Liver (tissue), 9 donors: ENCODE measurements around the gene CSNK1A1L. TPM values are rescaled to one million over a fixed set of nuclear protein-coding genes. Genes with fewer than 3 reads are reported as not detected.

Source experiments
- DNase-seq: peaks from one replicate; pipeline ENCODE4 v3.0.0-alpha.2; 2017; ENCODE audit warnings: low spot score
- H3K27ac ChIP-seq, 2 donors: one replicate each; pipeline ENCODE4 v1.7.0; 2013; ENCODE audit warnings: inconsistent platforms in 2 of 2, low read length in 2 of 2, control low read depth in 1 of 2, low read depth in 1 of 2, mild to moderate bottlenecking in 1 of 2
- H3K27me3 ChIP-seq, 4 donors: one replicate each; pipeline versions ENCODE4 v1.6.1 to v1.7.0; 2013; ENCODE audit warnings: low read length in 3 of 4, inconsistent platforms in 1 of 4, mild to moderate bottlenecking in 1 of 4, moderate library complexity in 1 of 4; ENCODE audit not compliant: control insufficient read depth in 4 of 4, insufficient read depth in 4 of 4
- H3K36me3 ChIP-seq, 4 donors: one replicate each; pipeline versions ENCODE4 v1.6.1 to v1.7.0; 2013; ENCODE audit warnings: low read length in 3 of 4, mild to moderate bottlenecking in 3 of 4, low read depth in 1 of 4, moderate library complexity in 1 of 4; ENCODE audit not compliant: control insufficient read depth in 4 of 4, insufficient read depth in 3 of 4
- H3K4me1 ChIP-seq, 4 donors: one replicate each; pipeline versions ENCODE4 v1.6.1 to v1.7.0; 2013; ENCODE audit warnings: low read length in 3 of 4, mild to moderate bottlenecking in 3 of 4, moderate library complexity in 1 of 4; ENCODE audit not compliant: control insufficient read depth in 4 of 4, insufficient read depth in 4 of 4
- H3K4me3 ChIP-seq, 3 donors: one replicate each; pipeline versions ENCODE4 v1.6.1 to v1.7.0; 2013; ENCODE audit warnings: low read length in 3 of 3, control low read depth in 1 of 3, low read depth in 1 of 3, mild to moderate bottlenecking in 1 of 3
- H3K9ac ChIP-seq, 2 donors: one replicate each; pipeline ENCODE4 v1.7.0; 2013; ENCODE audit warnings: low read length in 2 of 2, mild to moderate bottlenecking in 2 of 2, moderate library complexity in 2 of 2, control low read depth in 1 of 2, low read depth in 1 of 2
- H3K9me3 ChIP-seq, 4 donors: one replicate each; pipeline versions ENCODE4 v1.6.1 to v1.7.0; 2013; ENCODE audit warnings: low read length in 3 of 4; ENCODE audit not compliant: control insufficient read depth in 4 of 4
- CTCF ChIP-seq: fragments of 150-350 bp; IDR thresholded peaks from 2 replicates; pipeline ENCODE4 v1.5.1; 2017; ENCODE audit warnings: improper control_type of control experiment, low read depth, low read length; ENCODE audit not compliant: missing input control
- EGR1 ChIP-seq, 2 donors: IDR thresholded peaks; 2 replicates each; pipeline ENCODE4 v1.6.1; 2016 to 2018; ENCODE audit warnings: antibody characterized with exemption in 2 of 2, low read depth in 2 of 2
- FOXA1 ChIP-seq: IDR thresholded peaks from 2 replicates; pipeline ENCODE4 v1.6.1; 2016; ENCODE audit warnings: antibody characterized with exemption
- FOXA2 ChIP-seq: IDR thresholded peaks from 2 replicates; pipeline ENCODE4 v1.6.1; 2016; ENCODE audit warnings: antibody characterized with exemption
- GABPA ChIP-seq, 2 donors: IDR thresholded peaks in 1 of 2; conservative IDR thresholded peaks in 1 of 2; 2 replicates each; pipeline ENCODE4 v1.6.1; 2016; ENCODE audit warnings: antibody characterized with exemption in 2 of 2, mild to moderate bottlenecking in 1 of 2, moderate library complexity in 1 of 2
- HNF4A ChIP-seq, 2 donors: conservative IDR thresholded peaks; 2 replicates each; pipeline ENCODE4 v1.6.1; 2016; ENCODE audit warnings: antibody characterized with exemption in 2 of 2, mild to moderate bottlenecking in 2 of 2
- HNF4G ChIP-seq: IDR thresholded peaks from 2 replicates; pipeline ENCODE4 v1.6.1; 2016; ENCODE audit warnings: antibody characterized with exemption
- JUND ChIP-seq, 2 donors: IDR thresholded peaks; 2 replicates each; pipeline ENCODE4 v1.6.1; 2016; ENCODE audit warnings: antibody characterized with exemption in 2 of 2
- NR2F2 ChIP-seq: IDR thresholded peaks from 2 replicates; pipeline ENCODE4 v1.6.1; 2016; ENCODE audit warnings: antibody characterized with exemption
- RAD21 ChIP-seq, 2 donors: IDR thresholded peaks; 2 replicates each; pipeline ENCODE4 v1.6.1; 2016; ENCODE audit warnings: antibody characterized with exemption in 2 of 2, mild to moderate bottlenecking in 2 of 2
- RXRA ChIP-seq, 2 donors: IDR thresholded peaks; 2 replicates each; pipeline ENCODE4 v1.6.1; 2017 to 2018; ENCODE audit warnings: antibody characterized with exemption in 2 of 2, mild to moderate bottlenecking in 1 of 2
- SP1 ChIP-seq: IDR thresholded peaks from 2 replicates; pipeline ENCODE4 v1.6.1; 2018; ENCODE audit warnings: antibody characterized with exemption, mild to moderate bottlenecking
- TAF1 ChIP-seq: conservative IDR thresholded peaks from 2 replicates; pipeline ENCODE4 v1.6.1; 2016; ENCODE audit warnings: antibody characterized with exemption, mild to moderate bottlenecking
- YY1 ChIP-seq: IDR thresholded peaks from 2 replicates; pipeline ENCODE4 v1.6.1; 2016; ENCODE audit warnings: antibody characterized with exemption, mild to moderate bottlenecking
- WGBS: extraction: QIAGEN DNeasy Blood & Tissue Kit; methylation state at CpG from one replicate; pipeline ENCODE4 v1.1.7; 2013; 5-methylcytosine and 5-hydroxymethylcytosine counted together
- polyA plus RNA-seq, 2 donors: library from polyadenylated mRNA; stranded (reverse) in 1 of 2; unstranded in 1 of 2; fragments of 200-250 nt in 1 of 2; fragments of >200 nt in 1 of 2; fragmentation: Nextera tagmentation in 1 of 2; extraction: Ambion mirVana in 1 of 2; gene quantifications; one replicate each; pipeline versions ENCODE4 v1.2.1 to v1.2.3, GENCODE V29; 2013 to 2015
- total RNA-seq, 2 donors: library from RNA; depleted of rRNA; stranded (reverse); fragments of >200 nt; gene quantifications; one replicate each; pipeline ENCODE4 v1.2.3, GENCODE V29; 2014
- TF ChIP-seq, protein P1 (sequence below): IDR thresholded peaks from 2 replicates; pipeline ENCODE4 v1.6.1; 2016; ENCODE audit warnings: antibody characterized with exemption
- TF ChIP-seq, protein P2 (sequence below): IDR thresholded peaks from 2 replicates; pipeline ENCODE4 v1.6.1; 2016; ENCODE audit warnings: antibody characterized with exemption, mild to moderate bottlenecking
- TF ChIP-seq, protein P3 (sequence below): IDR thresholded peaks from 2 replicates; pipeline ENCODE4 v1.6.1; 2016; ENCODE audit warnings: antibody characterized with exemption
- donor health status: healthy.
- donor health status: healthy.
- donor health status: healthy.
- donor health status: healthy.
- donor health status: healthy.

The CSNK1A1L gene
- total and polyA plus RNA-seq, 4 donors: not detected

GRCh38 chr13:37142877-37143276 lies 37.4 kb upstream of the CSNK1A1L start:
- WGBS: 88% methylated on average over 1 of the region's 1 CpG
- no peak for DNase-seq

GRCh38 chr13:37141011-37141410 lies 35.5 kb upstream of the CSNK1A1L start:
- no peaks in the 10 kb centered on the region for H3K27me3 ChIP-seq
- no peaks in the 10 kb centered on the region for H3K36me3 ChIP-seq
- no peak overlapping the region for H3K27ac ChIP-seq
- no peak overlapping the region for H3K4me3 ChIP-seq
- 58% methylated on average over 1 of the region's 1 CpG for WGBS
- H3K4me1 ChIP-seq: no peaks in the 10 kb centered on the region
- no peaks in the 10 kb centered on the region for H3K9me3 ChIP-seq
- H3K9ac ChIP-seq: no peak overlapping the region
- no peak for DNase-seq
- TF ChIP-seq RAD21 (IDR thresholded peaks at IDR 0.05): no peak
- no peak for TF ChIP-seq FOXA1
- TF ChIP-seq NR2F2: no peak
- TF ChIP-seq, protein P1, sequence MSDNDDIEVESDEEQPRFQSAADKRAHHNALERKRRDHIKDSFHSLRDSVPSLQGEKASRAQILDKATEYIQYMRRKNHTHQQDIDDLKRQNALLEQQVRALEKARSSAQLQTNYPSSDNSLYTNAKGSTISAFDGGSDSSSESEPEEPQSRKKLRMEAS: no peak
- TF ChIP-seq CTCF: no peak
- no peak for TF ChIP-seq SP1
- no peak for TF ChIP-seq HNF4A (conservative IDR thresholded peaks at IDR 0.05)
- no peak for TF ChIP-seq GABPA (IDR thresholded peaks at IDR 0.05 in 1 of 2, conservative IDR thresholded peaks at IDR 0.05 in 1 of 2)
- no peak for TF ChIP-seq JUND (IDR thresholded peaks at IDR 0.05)

More at GRCh38 chr13:37142877-37143276, 37.4 kb upstream of the CSNK1A1L start:
- H3K36me3 ChIP-seq: no peaks in the 10 kb centered on the region
- no peak overlapping the region for H3K27ac ChIP-seq
- H3K4me1 ChIP-seq: no peaks in the 10 kb centered on the region
- H3K9me3 ChIP-seq: peaks cover 0 to 2% (median 0%) of the 10 kb centered on the region in 4 donors
- no peaks in the 10 kb centered on the region for H3K27me3 ChIP-seq
- H3K9ac ChIP-seq: no peak overlapping the region
- H3K4me3 ChIP-seq: no peak overlapping the region
- TF ChIP-seq FOXA2: no peak
- no peak for TF ChIP-seq HNF4G
- TF ChIP-seq, protein P2, sequence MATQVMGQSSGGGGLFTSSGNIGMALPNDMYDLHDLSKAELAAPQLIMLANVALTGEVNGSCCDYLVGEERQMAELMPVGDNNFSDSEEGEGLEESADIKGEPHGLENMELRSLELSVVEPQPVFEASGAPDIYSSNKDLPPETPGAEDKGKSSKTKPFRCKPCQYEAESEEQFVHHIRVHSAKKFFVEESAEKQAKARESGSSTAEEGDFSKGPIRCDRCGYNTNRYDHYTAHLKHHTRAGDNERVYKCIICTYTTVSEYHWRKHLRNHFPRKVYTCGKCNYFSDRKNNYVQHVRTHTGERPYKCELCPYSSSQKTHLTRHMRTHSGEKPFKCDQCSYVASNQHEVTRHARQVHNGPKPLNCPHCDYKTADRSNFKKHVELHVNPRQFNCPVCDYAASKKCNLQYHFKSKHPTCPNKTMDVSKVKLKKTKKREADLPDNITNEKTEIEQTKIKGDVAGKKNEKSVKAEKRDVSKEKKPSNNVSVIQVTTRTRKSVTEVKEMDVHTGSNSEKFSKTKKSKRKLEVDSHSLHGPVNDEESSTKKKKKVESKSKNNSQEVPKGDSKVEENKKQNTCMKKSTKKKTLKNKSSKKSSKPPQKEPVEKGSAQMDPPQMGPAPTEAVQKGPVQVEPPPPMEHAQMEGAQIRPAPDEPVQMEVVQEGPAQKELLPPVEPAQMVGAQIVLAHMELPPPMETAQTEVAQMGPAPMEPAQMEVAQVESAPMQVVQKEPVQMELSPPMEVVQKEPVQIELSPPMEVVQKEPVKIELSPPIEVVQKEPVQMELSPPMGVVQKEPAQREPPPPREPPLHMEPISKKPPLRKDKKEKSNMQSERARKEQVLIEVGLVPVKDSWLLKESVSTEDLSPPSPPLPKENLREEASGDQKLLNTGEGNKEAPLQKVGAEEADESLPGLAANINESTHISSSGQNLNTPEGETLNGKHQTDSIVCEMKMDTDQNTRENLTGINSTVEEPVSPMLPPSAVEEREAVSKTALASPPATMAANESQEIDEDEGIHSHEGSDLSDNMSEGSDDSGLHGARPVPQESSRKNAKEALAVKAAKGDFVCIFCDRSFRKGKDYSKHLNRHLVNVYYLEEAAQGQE: no peak
- TF ChIP-seq RAD21 (IDR thresholded peaks at IDR 0.05): no peak
- TF ChIP-seq EGR1 (IDR thresholded peaks at IDR 0.05; ENCODE audit: low read depth in 2 of 2): no peak
- TF ChIP-seq, protein P1: no peak
- no peak for TF ChIP-seq CTCF
- TF ChIP-seq TAF1: no peak
- TF ChIP-seq HNF4A (conservative IDR thresholded peaks at IDR 0.05): no peak
- no peak for TF ChIP-seq RXRA (IDR thresholded peaks at IDR 0.05)
- TF ChIP-seq YY1: no peak
- TF ChIP-seq, protein P3, sequence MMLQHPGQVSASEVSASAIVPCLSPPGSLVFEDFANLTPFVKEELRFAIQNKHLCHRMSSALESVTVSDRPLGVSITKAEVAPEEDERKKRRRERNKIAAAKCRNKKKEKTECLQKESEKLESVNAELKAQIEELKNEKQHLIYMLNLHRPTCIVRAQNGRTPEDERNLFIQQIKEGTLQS: no peak
- TF ChIP-seq NR2F2: no peak
